Measurements from ENCODE around the gene ARHGEF17. TPM values are rescaled to one million over a fixed set of nuclear protein-coding genes. Genes with fewer than 3 reads are reported as not detected.
"Not testable (repeated sequence)": the region's sequence is repeated elsewhere in the genome, so short reads cannot be mapped to it uniquely, and the experiment has no call there.

Gene ARHGEF17
- total and polyA plus RNA-seq, 5 donors from 2014 or later: 0.47 TPM; not detected in 4

- H3K9me3 Mint-ChIP-seq; H3K27ac ChIP-seq (ENCODE audit: insufficient read depth, low read length, poor library complexity, severe bottlenecking); H3K36me3 ChIP-seq (ENCODE audit: control insufficient read depth, insufficient read depth, low read length); H3K4me3 ChIP-seq (ENCODE audit: low read depth, low read length); H3K4me1 Mint-ChIP-seq; ATAC-seq (ENCODE audit: low read depth in 2 of 2); DNase-seq; H3K27ac Mint-ChIP-seq; H3K36me3 Mint-ChIP-seq; H3K27me3 ChIP-seq (ENCODE audit: control insufficient read depth, insufficient read depth, low read length); H3K4me3 Mint-ChIP-seq; H3K4me1 ChIP-seq (ENCODE audit: control insufficient read depth, insufficient read depth, low read length, poor library complexity, severe bottlenecking); H3K9me3 ChIP-seq (ENCODE audit: control insufficient read depth in 2 of 2, low read length in 2 of 2): not testable (repeated sequence)
- peaks cover 23% of the 10 kb centered on the region for H3K27me3 Mint-ChIP-seq
Observed at GRCh38 chr11:73271478-73271865, 36.6 kb upstream of the ARHGEF17 start.

- Histone ChIP-seq H3K9me3 (ENCODE audit: control insufficient read depth in 2 of 2, low read length in 2 of 2) (no peaks in the 10 kb centered on the region), H3K4me3 (ENCODE audit: low read depth, low read length) (no peak within 1 kb of the TSS), H3K36me3 (ENCODE audit: control insufficient read depth, insufficient read depth, low read length) (no peaks in the 10 kb centered on the region), H3K27me3 (ENCODE audit: control insufficient read depth, insufficient read depth, low read length) (peaks cover 2% of the 10 kb centered on the region), H3K27ac (ENCODE audit: insufficient read depth, low read length, poor library complexity, severe bottlenecking) (no peak within 1 kb of the TSS), H3K4me1 (ENCODE audit: control insufficient read depth, insufficient read depth, low read length, poor library complexity, severe bottlenecking) (no peaks in the 10 kb centered on the region)
- Mint-ChIP-seq H3K27me3 (peaks cover 18% of the 10 kb centered on the region), H3K27ac (no peak within 1 kb of the TSS), H3K4me1 (no peaks in the 10 kb centered on the region), H3K9me3 (no peaks in the 10 kb centered on the region), H3K36me3 (no peaks in the 10 kb centered on the region), H3K4me3 (no peak within 1 kb of the TSS)
- DNase-seq (no peak), ATAC-seq (ENCODE audit: low read depth in 2 of 2) (peak in 1 of 2 donors; percentile 34)
Observed at GRCh38 chr11:73271936-73272679, 36.0 kb upstream of the ARHGEF17 start, which contains the start of gene P2RY6. Gene P2RY6, plus strand, starts transcription at chr11:73272338. Its CDS starts 24,181 bp downstream, at chr11:73296519.

GRCh38 chr11:73272680-73273038, 35.4 kb upstream of the ARHGEF17 start:
- H3K27ac ChIP-seq (ENCODE audit: insufficient read depth, low read length, poor library complexity, severe bottlenecking): no peak overlapping the region
- no peaks in the 10 kb centered on the region for H3K4me1 Mint-ChIP-seq
- peaks cover 2% of the 10 kb centered on the region for H3K27me3 ChIP-seq (ENCODE audit: control insufficient read depth, insufficient read depth, low read length)
- no peaks in the 10 kb centered on the region for H3K9me3 ChIP-seq (ENCODE audit: control insufficient read depth in 2 of 2, low read length in 2 of 2)
- H3K36me3 ChIP-seq (ENCODE audit: control insufficient read depth, insufficient read depth, low read length): no peaks in the 10 kb centered on the region
- H3K27me3 Mint-ChIP-seq: peaks cover 14% of the 10 kb centered on the region
- H3K4me3 Mint-ChIP-seq: no peak overlapping the region
- H3K4me3 ChIP-seq (ENCODE audit: low read depth, low read length): no peak overlapping the region
- H3K36me3 Mint-ChIP-seq: no peaks in the 10 kb centered on the region
- no peaks in the 10 kb centered on the region for H3K9me3 Mint-ChIP-seq
- no peak for DNase-seq
- H3K27ac Mint-ChIP-seq: no peak overlapping the region
- no peak for ATAC-seq (ENCODE audit: low read depth in 2 of 2)
- no peaks in the 10 kb centered on the region for H3K4me1 ChIP-seq (ENCODE audit: control insufficient read depth, insufficient read depth, low read length, poor library complexity, severe bottlenecking)

GRCh38 chr11:73273222-73273895, 34.7 kb upstream of the ARHGEF17 start:
- no peak for ATAC-seq (ENCODE audit: low read depth in 2 of 2)
- no peak overlapping the region for H3K27ac ChIP-seq (ENCODE audit: insufficient read depth, low read length, poor library complexity, severe bottlenecking)
- H3K36me3 Mint-ChIP-seq: no peaks in the 10 kb centered on the region
- peaks cover 2% of the 10 kb centered on the region for H3K27me3 ChIP-seq (ENCODE audit: control insufficient read depth, insufficient read depth, low read length)
- H3K4me3 Mint-ChIP-seq: no peak overlapping the region
- no peaks in the 10 kb centered on the region for H3K4me1 Mint-ChIP-seq
- H3K36me3 ChIP-seq (ENCODE audit: control insufficient read depth, insufficient read depth, low read length): no peaks in the 10 kb centered on the region
- H3K4me1 ChIP-seq (ENCODE audit: control insufficient read depth, insufficient read depth, low read length, poor library complexity, severe bottlenecking): no peaks in the 10 kb centered on the region
- peaks cover 12% of the 10 kb centered on the region for H3K27me3 Mint-ChIP-seq
- no peaks in the 10 kb centered on the region for H3K9me3 Mint-ChIP-seq
- H3K4me3 ChIP-seq (ENCODE audit: low read depth, low read length): no peak overlapping the region
- peak overlapping the region in 1 of 3 donors; percentile 56 for H3K27ac Mint-ChIP-seq
- DNase-seq: no peak
- H3K9me3 ChIP-seq (ENCODE audit: control insufficient read depth in 2 of 2, low read length in 2 of 2): no peaks in the 10 kb centered on the region

GRCh38 chr11:73274191-73274590, 33.9 kb upstream of the ARHGEF17 start:
- not testable (repeated sequence) for H3K4me3 Mint-ChIP-seq; H3K36me3 Mint-ChIP-seq; H3K9me3 Mint-ChIP-seq; H3K4me3 ChIP-seq (ENCODE audit: low read depth, low read length); H3K4me1 ChIP-seq (ENCODE audit: control insufficient read depth, insufficient read depth, low read length, poor library complexity, severe bottlenecking); DNase-seq; H3K27me3 ChIP-seq (ENCODE audit: control insufficient read depth, insufficient read depth, low read length); H3K4me1 Mint-ChIP-seq; H3K27ac ChIP-seq (ENCODE audit: insufficient read depth, low read length, poor library complexity, severe bottlenecking); H3K9me3 ChIP-seq (ENCODE audit: control insufficient read depth in 2 of 2, low read length in 2 of 2); ATAC-seq (ENCODE audit: low read depth in 2 of 2); H3K27ac Mint-ChIP-seq; H3K36me3 ChIP-seq (ENCODE audit: control insufficient read depth, insufficient read depth, low read length)
- H3K27me3 Mint-ChIP-seq: peaks cover 12% of the 10 kb centered on the region

GRCh38 chr11:73274722-73275380, 33.2 kb upstream of the ARHGEF17 start:
- Histone ChIP-seq H3K27me3 (ENCODE audit: control insufficient read depth, insufficient read depth, low read length) (peaks cover 2% of the 10 kb centered on the region), H3K36me3 (ENCODE audit: control insufficient read depth, insufficient read depth, low read length) (no peaks in the 10 kb centered on the region), H3K4me1 (ENCODE audit: control insufficient read depth, insufficient read depth, low read length, poor library complexity, severe bottlenecking) (no peaks in the 10 kb centered on the region), H3K9me3 (ENCODE audit: control insufficient read depth in 2 of 2, low read length in 2 of 2) (no peaks in the 10 kb centered on the region), H3K4me3 (ENCODE audit: low read depth, low read length) (no peak overlapping the region), H3K27ac (ENCODE audit: insufficient read depth, low read length, poor library complexity, severe bottlenecking) (no peak overlapping the region)
- ATAC-seq (ENCODE audit: low read depth in 2 of 2) (no peak), DNase-seq (no peak)
- Mint-ChIP-seq H3K27ac (no peak overlapping the region), H3K27me3 (peaks cover 12% of the 10 kb centered on the region), H3K4me1 (no peaks in the 10 kb centered on the region), H3K9me3 (no peaks in the 10 kb centered on the region), H3K4me3 (no peak overlapping the region), H3K36me3 (no peaks in the 10 kb centered on the region)

GRCh38 chr11:73275381-73275750, 32.7 kb upstream of the ARHGEF17 start:
- Mint-ChIP-seq H3K27me3 (peaks cover 12% of the 10 kb centered on the region), H3K9me3 (no peaks in the 10 kb centered on the region), H3K4me1 (no peaks in the 10 kb centered on the region), H3K36me3 (no peaks in the 10 kb centered on the region), H3K27ac (no peak overlapping the region), H3K4me3 (no peak overlapping the region)
- peaks cover 2% of the 10 kb centered on the region for H3K27me3 ChIP-seq (ENCODE audit: control insufficient read depth, insufficient read depth, low read length)
- H3K27ac ChIP-seq (ENCODE audit: insufficient read depth, low read length, poor library complexity, severe bottlenecking): no peak overlapping the region
- H3K4me3 ChIP-seq (ENCODE audit: low read depth, low read length): no peak overlapping the region
- no peak for ATAC-seq (ENCODE audit: low read depth in 2 of 2)
- no peak for DNase-seq
- no peaks in the 10 kb centered on the region for H3K36me3 ChIP-seq (ENCODE audit: control insufficient read depth, insufficient read depth, low read length)
- H3K4me1 ChIP-seq (ENCODE audit: control insufficient read depth, insufficient read depth, low read length, poor library complexity, severe bottlenecking): no peaks in the 10 kb centered on the region
- no peaks in the 10 kb centered on the region for H3K9me3 ChIP-seq (ENCODE audit: control insufficient read depth in 2 of 2, low read length in 2 of 2)
